Hepatocyte (in vitro differentiated cells): ENCODE results near the gene BRIP1. TPM values are rescaled to one million over a fixed set of nuclear protein-coding genes. Genes with fewer than 3 reads are reported as not detected.
"Not testable (repeated sequence)": the region's sequence is repeated elsewhere in the genome, so short reads cannot be mapped to it uniquely, and the experiment has no call there.

Source experiments
- DNase-seq: peaks from one replicate; pipeline ENCODE4 v3.0.0-alpha.2; 2016; ENCODE audit warnings: low spot score
- H2AFZ ChIP-seq: fragments of 200-600 bp; sonication (generic); 2 replicates; pipeline ENCODE4 v1.6.0; 2016; ENCODE audit warnings: antibody characterized with exemption, mild to moderate bottlenecking
- H3K27ac ChIP-seq: fragments of 200-600 bp; sonication (generic); 2 replicates; pipeline ENCODE4 v1.5.1; 2016; ENCODE audit warnings: mild to moderate bottlenecking
- H3K27me3 ChIP-seq: fragments of 200-600 bp; sonication (generic); 2 replicates; pipeline ENCODE4 v1.6.1; 2016
- H3K36me3 ChIP-seq: fragments of 200-600 bp; sonication (generic); replicated peaks from 2 replicates; pipeline ENCODE4 v1.5.1; 2016; ENCODE audit warnings: low read depth; ENCODE audit not compliant: insufficient read depth
- H3K4me1 ChIP-seq: fragments of 200-600 bp; sonication (generic); 2 replicates; pipeline ENCODE4 v1.5.1; 2016; ENCODE audit warnings: mild to moderate bottlenecking, moderate library complexity; ENCODE audit not compliant: insufficient read depth
- H3K4me2 ChIP-seq: fragments of 200-600 bp; sonication (generic); 2 replicates; pipeline ENCODE4 v1.6.0; 2016
- H3K4me3 ChIP-seq: fragments of 200-600 bp; sonication (generic); 2 replicates; pipeline ENCODE4 v1.5.1; 2016; ENCODE audit warnings: mild to moderate bottlenecking
- H3K79me2 ChIP-seq: fragments of 200-600 bp; sonication (generic); 2 replicates; pipeline ENCODE4 v1.6.0; 2017; ENCODE audit warnings: mild to moderate bottlenecking
- H3K9me2 ChIP-seq: fragments of 200-600 bp; sonication (generic); replicated peaks from 2 replicates; pipeline ENCODE4 v1.6.0; 2017; ENCODE audit warnings: mild to moderate bottlenecking; ENCODE audit not compliant: insufficient read depth
- H3K9me3 ChIP-seq: fragments of 200-600 bp; sonication (generic); 2 replicates; pipeline ENCODE4 v1.5.1; 2016; ENCODE audit warnings: low read depth, mild to moderate bottlenecking
- H4K20me1 ChIP-seq: fragments of 200-600 bp; sonication (generic); 2 replicates; pipeline ENCODE4 v1.6.0; 2016; ENCODE audit warnings: mild to moderate bottlenecking; ENCODE audit not compliant: insufficient read depth, poor library complexity, severe bottlenecking
- EZH2 ChIP-seq: fragments of 200-600 bp; sonication (generic); IDR thresholded peaks from 2 replicates; pipeline ENCODE4 v1.6.1; 2016; ENCODE audit warnings: antibody characterized with exemption, mild to moderate bottlenecking, borderline replicate concordance
- EZH2phosphoT487 ChIP-seq: fragments of 200-600 bp; sonication (generic); IDR thresholded peaks from one replicate; pipeline ENCODE4 v1.6.1; 2018; ENCODE audit warnings: antibody characterized with exemption, mild to moderate bottlenecking, low read depth, moderate library complexity; ENCODE audit not compliant: unreplicated experiment, severe bottlenecking
- WGBS: methylation state at CpG from one replicate; pipeline ENCODE4 v1.1.6; 2016; ENCODE audit warnings: low lambda C conversion rate; ENCODE audit errors: missing lambda C conversion rate; 5-methylcytosine and 5-hydroxymethylcytosine counted together
- polyA plus RNA-seq: library from polyadenylated mRNA; unstranded; fragments of >200 nt; fragmentation: Nextera tagmentation; extraction: Ambion mirVana; gene quantifications from 2 replicates; pipeline ENCODE4 v1.2.1, GENCODE V29; 2016
- total RNA-seq: library from RNA; depleted of rRNA; stranded (reverse); fragments of >200 nt; gene quantifications from 2 replicates; pipeline ENCODE4 v1.2.3, GENCODE V29; 2014
- TF ChIP-seq, protein P1 (sequence below): fragments of 200-600 bp; sonication (generic); IDR thresholded peaks from 2 replicates; pipeline ENCODE4 v1.5.1; 2016; ENCODE audit warnings: antibody characterized with exemption, mild to moderate bottlenecking; ENCODE audit not compliant: poor library complexity

BRIP1 gene
- total and polyA plus RNA-seq, 2 experiments from 2014 or later, result 0.50 to 4.0 TPM

DNA sequence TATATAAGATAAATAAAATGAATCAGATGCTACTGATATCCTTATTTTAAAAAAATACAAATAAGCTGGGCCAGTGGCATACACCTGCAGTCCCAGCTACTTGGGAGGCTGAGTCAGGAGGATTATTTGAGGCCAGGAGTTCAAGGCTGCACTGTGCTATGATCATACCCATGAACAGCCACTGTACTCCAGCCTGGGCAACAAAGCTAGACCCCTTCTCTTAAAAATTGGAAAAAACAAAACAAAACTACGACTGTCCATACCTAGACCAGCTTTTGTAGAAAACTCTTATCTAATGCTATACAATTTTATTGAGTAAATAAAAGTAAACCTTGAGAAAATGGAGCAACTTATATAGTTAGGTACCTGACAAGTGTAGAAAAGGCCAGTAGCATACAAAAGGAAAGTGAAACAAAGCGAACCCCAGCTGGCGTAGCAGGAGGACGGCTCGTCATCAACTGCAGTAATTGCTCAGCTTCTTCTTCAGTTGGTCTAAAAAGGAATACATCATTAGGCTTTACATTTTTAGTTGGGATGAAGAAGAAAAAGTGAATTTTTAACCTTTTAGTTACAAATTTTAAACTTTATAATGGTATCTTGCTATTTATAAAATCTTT, 40.9 kb upstream of the BRIP1 start:
- WGBS, result 96% methylated on average over 5 of the region's 5 CpGs
- no peaks in the 10 kb centered on the region for H3K36me3 ChIP-seq
- H4K20me1 ChIP-seq, result no peaks in the 10 kb centered on the region
- no peak overlapping the region for H3K27ac ChIP-seq
- no peak for DNase-seq
- H2AFZ ChIP-seq, result no peak overlapping the region
- no peak overlapping the region for H3K4me3 ChIP-seq
- H3K27me3 ChIP-seq, result no peaks in the 10 kb centered on the region
- H3K4me2 ChIP-seq, result no peak overlapping the region
- no peaks in the 10 kb centered on the region for H3K9me3 ChIP-seq
- H3K9me2 ChIP-seq, result no peaks in the 10 kb centered on the region
- H3K79me2 ChIP-seq, result no peaks in the 10 kb centered on the region
- TF ChIP-seq EZH2phosphoT487 (no peak), EZH2 (no peak)
- no peaks in the 10 kb centered on the region for H3K4me1 ChIP-seq

DNA sequence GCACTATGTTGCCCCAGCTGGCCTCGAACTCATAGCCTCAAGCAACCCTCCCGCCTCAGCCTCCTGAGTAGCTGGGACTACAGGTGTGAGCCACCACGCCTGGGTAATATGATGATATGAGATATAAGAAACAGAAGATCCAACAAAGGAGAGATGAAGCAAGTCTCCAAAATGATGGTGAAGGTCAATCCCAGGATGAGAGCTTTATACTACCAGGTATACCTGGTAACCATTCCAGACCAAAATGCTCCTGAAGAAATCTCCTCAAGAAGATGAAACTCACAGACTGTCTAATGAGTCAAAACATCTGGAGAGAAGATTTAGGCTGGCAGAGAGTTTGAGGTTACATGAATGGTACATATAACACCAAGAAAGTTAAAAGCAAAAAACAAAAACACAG, 39.9 kb upstream of the BRIP1 start:
- H3K27me3 ChIP-seq, result no peaks in the 10 kb centered on the region
- TF ChIP-seq EZH2phosphoT487 (no peak), EZH2 (no peak)
- TF ChIP-seq, protein P1, sequence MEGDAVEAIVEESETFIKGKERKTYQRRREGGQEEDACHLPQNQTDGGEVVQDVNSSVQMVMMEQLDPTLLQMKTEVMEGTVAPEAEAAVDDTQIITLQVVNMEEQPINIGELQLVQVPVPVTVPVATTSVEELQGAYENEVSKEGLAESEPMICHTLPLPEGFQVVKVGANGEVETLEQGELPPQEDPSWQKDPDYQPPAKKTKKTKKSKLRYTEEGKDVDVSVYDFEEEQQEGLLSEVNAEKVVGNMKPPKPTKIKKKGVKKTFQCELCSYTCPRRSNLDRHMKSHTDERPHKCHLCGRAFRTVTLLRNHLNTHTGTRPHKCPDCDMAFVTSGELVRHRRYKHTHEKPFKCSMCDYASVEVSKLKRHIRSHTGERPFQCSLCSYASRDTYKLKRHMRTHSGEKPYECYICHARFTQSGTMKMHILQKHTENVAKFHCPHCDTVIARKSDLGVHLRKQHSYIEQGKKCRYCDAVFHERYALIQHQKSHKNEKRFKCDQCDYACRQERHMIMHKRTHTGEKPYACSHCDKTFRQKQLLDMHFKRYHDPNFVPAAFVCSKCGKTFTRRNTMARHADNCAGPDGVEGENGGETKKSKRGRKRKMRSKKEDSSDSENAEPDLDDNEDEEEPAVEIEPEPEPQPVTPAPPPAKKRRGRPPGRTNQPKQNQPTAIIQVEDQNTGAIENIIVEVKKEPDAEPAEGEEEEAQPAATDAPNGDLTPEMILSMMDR, result no peak
- H3K9me3 ChIP-seq, result no peaks in the 10 kb centered on the region
- DNase-seq, result no peak
- H3K27ac ChIP-seq, result no peak overlapping the region
- no peak overlapping the region for H3K4me3 ChIP-seq
- no peaks in the 10 kb centered on the region for H3K79me2 ChIP-seq
- no peaks in the 10 kb centered on the region for H3K4me1 ChIP-seq
- WGBS, result 92% methylated on average over 3 of the region's 3 CpGs
- H4K20me1 ChIP-seq, result no peaks in the 10 kb centered on the region
- no peak overlapping the region for H3K4me2 ChIP-seq
- H3K9me2 ChIP-seq, result no peaks in the 10 kb centered on the region
- no peaks in the 10 kb centered on the region for H3K36me3 ChIP-seq
- no peak overlapping the region for H2AFZ ChIP-seq

DNA sequence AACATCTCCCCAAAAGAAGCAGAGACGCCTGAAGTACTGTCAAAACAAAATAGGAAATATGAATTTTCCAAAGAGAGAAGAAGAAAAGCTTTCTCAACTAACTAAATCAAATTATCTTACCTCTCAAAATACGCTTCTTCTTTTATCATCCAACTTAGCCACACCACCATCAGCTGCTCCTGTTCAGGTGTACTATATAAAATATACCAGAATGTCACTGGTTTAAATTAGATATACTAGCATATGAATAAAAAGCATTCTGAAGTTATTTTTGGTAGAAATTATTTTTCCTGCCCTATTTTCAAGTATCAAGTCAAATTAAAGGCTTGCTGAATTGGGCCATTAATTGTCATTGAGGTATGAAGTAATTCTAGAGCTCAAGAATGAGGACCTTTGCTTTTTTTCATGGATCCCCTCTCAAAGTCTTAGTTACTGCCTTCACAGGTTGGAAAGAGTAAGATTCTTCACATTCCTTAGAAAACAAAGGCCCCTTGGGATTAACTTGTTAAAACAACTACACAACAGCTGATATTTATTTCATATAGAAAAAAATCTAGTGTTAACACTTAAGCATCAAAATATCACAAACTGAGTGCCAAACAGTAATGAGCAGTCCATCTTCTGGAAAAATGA, 34.3 kb upstream of the BRIP1 start:
- WGBS, result 95% methylated on average over 2 of the region's 2 CpGs
- no peaks in the 10 kb centered on the region for H3K9me3 ChIP-seq
- H4K20me1 ChIP-seq, result no peaks in the 10 kb centered on the region
- no peak overlapping the region for H2AFZ ChIP-seq
- no peaks in the 10 kb centered on the region for H3K9me2 ChIP-seq
- H3K4me1 ChIP-seq, result no peaks in the 10 kb centered on the region
- no peak overlapping the region for H3K4me3 ChIP-seq
- H3K27ac ChIP-seq, result no peak overlapping the region
- H3K4me2 ChIP-seq, result no peak overlapping the region
- no peaks in the 10 kb centered on the region for H3K27me3 ChIP-seq
- no peaks in the 10 kb centered on the region for H3K79me2 ChIP-seq
- DNase-seq, result no peak
- TF ChIP-seq EZH2 (no peak), EZH2phosphoT487 (no peak)
- TF ChIP-seq, protein P1, result no peak
- H3K36me3 ChIP-seq, result no peaks in the 10 kb centered on the region

DNA sequence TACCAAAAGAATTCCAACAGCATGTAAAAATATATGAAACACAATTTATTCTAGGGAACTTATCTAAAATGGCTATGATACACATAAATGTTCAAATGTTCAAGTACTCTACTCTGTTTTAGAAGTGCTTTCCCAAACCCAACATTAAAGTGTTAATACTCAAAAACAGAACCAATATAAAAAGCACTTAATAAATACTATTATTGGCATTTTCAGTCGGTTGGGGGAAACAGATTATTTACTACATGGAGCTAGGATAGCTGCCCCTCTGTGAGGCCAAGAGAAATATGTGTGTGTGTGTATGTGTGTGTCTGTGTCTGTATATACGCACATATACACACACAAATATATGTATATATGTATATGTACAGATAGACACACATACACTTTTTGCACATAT, 32.1 kb upstream of the BRIP1 start:
- no peak for DNase-seq
- 73% methylated on average over 2 of the region's 2 CpGs for WGBS
- no peaks in the 10 kb centered on the region for H3K27me3 ChIP-seq
- no peak overlapping the region for H3K4me2 ChIP-seq
- no peaks in the 10 kb centered on the region for H3K36me3 ChIP-seq
- no peak overlapping the region for H2AFZ ChIP-seq
- H3K4me3 ChIP-seq, result no peak overlapping the region
- no peaks in the 10 kb centered on the region for H3K4me1 ChIP-seq
- no peak overlapping the region for H3K27ac ChIP-seq
- H4K20me1 ChIP-seq, result no peaks in the 10 kb centered on the region
- no peaks in the 10 kb centered on the region for H3K79me2 ChIP-seq
- no peaks in the 10 kb centered on the region for H3K9me3 ChIP-seq
- TF ChIP-seq EZH2 (no peak), EZH2phosphoT487 (no peak)
- TF ChIP-seq, protein P1, result no peak
- H3K9me2 ChIP-seq, result no peaks in the 10 kb centered on the region

DNA sequence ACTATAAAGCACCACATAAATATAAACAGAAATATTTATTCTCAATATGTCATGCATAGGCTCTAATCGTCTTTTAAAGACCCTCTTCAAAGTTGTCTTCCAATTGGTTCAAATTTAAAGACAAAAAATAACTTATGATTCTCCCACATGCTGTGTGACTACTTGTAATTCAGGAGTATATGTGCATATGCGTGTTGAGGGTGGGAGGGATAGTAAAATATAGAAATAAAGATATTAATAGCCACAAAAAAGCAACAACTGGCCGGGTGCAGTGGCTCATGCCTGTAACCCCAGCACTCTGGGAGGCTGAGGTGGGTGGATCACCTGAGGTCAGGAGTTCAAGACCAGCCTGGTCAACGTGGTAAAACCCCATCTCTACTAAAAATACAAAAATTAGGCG, 31.0 kb upstream of the BRIP1 start:
- H3K4me1 ChIP-seq, H3K79me2 ChIP-seq, H3K9me3 ChIP-seq, H3K27me3 ChIP-seq, H3K4me2 ChIP-seq, H3K4me3 ChIP-seq, H2AFZ ChIP-seq, H3K9me2 ChIP-seq, H3K27ac ChIP-seq, DNase-seq, H3K36me3 ChIP-seq, H4K20me1 ChIP-seq: not testable (repeated sequence)
- 94% methylated on average over 5 of the region's 5 CpGs for WGBS

DNA sequence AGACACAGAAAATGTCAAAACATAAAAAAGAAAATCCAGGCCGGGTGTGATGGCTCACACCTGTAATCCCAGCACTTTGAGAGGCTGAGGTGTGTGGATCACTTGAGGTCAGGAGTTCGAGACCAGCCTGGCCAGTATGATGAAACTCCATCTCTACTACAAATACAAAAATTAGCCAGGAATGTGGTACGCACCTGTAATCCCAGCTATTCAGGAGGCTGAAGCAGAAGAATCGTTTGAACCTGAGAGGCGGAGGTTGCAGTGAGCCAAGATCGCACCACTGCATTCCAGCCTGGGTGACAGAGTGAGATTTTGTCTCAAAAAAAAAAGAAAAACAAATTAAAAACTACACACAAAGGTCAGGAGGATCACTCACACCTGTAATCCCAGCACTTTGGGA, 24.4 kb upstream of the BRIP1 start:
- H3K4me2 ChIP-seq, H4K20me1 ChIP-seq, DNase-seq, H2AFZ ChIP-seq, H3K27me3 ChIP-seq, H3K36me3 ChIP-seq, H3K79me2 ChIP-seq, H3K9me3 ChIP-seq, H3K4me3 ChIP-seq, H3K27ac ChIP-seq, H3K4me1 ChIP-seq, H3K9me2 ChIP-seq: not testable (repeated sequence)
- 100% methylated on average over 6 of the region's 6 CpGs for WGBS
